Measurements from ENCODE around the gene ACVR1.

Gene ACVR1

DNA sequence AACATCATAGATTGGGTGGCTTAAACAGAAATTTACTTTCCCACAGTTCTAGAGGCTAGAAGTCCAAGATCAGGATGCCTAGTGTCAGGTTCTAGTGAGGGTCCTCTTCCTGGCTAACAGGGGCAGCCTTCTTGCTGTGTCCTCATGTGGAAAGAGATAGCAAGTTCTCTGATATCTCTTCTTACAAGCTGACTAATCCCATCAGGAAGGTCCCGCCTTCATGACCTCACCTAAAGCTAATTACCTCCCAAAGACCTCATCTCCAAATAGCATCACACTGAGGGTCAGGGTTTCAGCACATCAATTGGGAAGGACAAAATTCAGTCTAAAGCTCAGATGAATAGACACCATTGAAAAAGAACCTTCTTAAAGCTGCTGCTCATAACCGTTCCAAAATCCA, 22.9 kb downstream of the ACVR1 start:
- no peak for DNase-seq (ENCODE audit: low read depth)

DNA sequence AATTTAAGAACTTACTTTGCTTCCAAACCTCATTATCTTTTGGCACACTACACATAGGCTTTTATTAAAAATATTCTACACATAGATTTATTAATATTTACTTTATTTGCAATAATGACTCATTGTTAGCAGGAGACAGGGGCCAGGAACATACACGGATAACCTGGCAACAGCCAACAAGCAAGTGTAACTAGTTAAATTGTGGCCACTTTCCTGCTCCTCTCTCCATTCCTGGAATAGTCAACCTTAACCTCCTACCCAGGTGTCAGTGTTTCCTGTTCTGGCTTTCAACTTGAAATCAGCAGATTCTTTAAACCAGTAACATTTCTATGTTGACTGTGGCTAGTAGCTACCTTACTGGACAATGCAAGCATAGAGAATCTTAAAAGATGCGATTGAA, 26.5 kb downstream of the ACVR1 start:
- DNase-seq (ENCODE audit: low read depth) = no peak

DNA sequence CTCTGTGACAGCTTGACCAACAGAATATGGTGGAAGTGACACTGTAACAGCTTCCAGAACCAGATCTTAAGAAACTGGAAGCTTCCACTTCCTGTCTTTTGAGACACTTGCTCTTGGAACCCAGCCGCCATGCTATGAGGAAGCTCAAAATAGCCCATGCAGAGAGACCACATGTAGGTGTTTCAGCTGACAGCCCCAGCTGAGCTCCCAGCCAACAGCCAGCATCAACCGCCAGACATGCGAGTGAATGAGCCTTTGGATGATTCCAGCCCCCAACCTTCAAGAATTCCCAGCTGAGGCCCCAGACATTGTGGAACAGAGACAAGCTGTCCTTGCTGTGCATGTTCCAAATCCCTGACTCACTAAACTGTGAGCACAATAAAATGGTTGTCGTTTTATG, 27.9 kb downstream of the ACVR1 start:
- DNase-seq (ENCODE audit: low read depth) = no peak

DNA sequence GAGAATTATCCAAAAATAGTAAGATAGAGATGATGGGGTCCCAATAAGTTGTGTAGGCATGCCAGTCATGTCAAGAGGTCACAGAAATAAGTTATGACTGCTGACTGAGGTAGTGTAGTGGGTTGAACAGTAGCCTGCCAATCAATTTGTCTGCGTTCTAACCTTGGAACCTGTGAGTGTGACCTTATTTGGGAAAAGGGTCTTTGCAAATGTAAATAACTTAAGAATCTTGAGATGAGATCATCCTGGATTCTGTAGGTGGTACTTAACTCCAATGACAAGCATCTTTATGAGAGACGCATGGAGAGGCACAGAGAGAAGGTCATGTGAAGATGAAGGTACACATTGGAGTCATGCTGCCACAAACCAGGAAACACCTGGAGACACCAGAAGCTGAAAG, 31.0 kb downstream of the ACVR1 start:
- DNase-seq (ENCODE audit: low read depth) = no peak

DNA sequence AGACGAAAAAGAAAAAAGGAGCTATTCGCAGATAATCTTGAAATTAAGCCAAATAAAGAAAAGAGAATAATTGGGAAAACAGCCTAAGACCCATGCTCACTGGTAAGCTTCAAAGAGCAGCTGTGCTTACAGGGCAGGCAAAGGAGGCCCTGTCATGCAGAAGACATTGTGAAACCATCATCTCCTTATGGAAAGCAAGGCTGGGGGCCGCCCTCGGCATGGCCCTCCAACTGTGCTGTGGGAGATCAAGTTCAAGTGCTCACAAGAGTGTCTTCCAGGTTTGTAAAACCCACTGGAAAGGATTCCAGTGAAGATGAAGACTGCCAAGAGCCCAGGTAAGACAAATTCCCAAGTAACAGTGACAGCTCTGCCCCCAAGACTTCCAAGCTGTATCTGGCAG, 32.2 kb downstream of the ACVR1 start:
- no peak for DNase-seq (ENCODE audit: low read depth)

DNA sequence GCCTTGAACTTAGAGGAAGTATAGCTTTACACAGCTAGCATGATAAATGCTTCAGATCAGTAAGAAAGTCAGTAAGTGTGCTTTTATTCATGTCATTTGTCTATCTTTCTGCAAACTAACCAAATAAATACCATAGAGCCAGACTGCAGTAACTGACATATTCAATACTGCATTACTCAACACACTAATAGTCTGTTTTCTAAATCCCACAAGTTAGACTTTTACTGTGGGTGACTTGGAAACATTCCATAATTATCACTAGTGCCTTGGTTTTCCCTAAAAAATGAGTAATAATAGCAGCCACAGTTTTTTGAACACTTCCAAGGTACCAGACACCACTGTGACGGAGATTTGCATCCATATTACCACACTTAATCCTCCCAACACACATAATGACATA, 33.0 kb downstream of the ACVR1 start:
- DNase-seq (ENCODE audit: low read depth) = no peak

DNA sequence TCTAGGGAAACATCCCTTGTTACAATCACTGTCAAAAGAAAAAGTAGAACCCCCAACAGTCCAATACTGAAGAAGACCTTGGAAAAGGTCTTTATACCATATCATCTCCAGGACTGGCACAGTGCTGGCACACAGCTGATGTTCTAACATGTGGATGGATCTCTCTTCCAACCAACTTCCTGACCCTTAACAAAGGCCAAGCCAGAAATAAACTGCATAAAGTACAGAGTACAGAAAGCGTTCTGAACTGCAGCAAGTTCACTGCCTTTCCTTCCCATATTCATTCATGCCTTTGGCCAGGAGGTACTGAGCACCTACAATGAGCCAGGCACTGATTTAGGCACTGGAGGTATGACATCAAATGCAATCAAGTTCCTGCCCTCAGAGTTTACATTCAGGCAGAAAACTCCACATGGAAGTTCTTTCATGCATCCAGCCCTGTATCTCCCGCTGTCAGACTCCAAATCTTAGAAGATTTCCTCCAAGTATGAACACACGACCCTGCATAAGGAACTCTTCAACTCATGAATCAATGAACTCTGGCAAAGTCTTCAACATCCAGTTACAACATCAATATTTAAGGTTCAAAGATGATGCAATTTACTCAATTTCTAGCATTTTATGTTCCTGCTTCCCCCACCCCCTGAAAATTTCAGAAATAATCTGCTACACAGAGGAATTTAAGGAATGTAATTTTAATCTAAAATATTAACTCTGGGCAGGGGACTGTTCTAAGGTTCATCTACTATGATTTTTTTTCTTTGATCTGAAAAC, 33.8 kb downstream of the ACVR1 start:
- no peak for DNase-seq (ENCODE audit: low read depth)

DNA sequence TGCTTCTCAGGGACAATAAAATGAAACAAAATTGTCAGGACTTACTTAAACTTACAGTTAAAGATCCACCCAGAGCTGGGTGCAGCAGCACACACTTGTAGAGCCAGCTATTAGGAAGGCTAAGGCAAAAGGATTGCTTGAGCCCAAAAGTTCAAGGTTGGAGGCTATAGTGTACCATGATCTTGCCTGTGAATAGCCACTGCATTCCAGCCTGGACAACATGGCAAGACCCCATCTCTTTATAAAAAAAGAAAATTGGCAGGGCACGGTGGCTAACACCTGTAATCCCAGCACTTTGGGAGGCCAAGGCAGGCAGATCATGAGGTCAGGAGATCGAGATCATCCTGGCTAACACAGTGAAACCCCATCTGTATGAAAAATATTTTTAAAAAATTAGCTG, 34.6 kb downstream of the ACVR1 start:
- DNase-seq (ENCODE audit: low read depth) = no peak

DNA sequence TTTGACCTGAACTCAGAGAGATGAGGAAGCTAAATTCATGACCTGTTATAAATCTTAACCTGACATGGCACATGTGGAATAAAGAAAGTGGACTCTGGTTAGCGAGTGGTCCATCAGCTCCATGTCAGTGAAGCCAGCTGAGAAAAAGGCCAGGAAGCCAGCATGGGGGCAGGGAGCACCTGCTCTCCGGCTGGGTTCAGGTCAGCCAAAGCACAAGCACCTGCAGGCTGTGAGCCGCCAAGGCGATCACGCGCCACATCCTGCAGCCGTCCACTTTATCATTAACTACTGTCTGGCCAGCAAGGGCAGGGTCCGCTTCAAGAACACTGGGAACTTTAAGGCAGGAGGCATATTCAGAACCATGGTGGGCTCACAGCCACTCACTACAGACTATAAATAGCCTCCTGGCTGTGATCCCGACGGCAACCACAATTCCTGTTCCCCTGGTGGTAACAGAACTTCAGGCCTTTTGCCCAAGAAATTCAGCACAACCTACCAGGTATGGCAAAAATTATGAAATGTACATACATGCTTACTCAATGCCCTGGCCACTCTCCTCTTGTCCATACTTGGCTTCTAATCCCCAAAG, 35.5 kb downstream of the ACVR1 start:
- no peak for DNase-seq (ENCODE audit: low read depth)

DNA sequence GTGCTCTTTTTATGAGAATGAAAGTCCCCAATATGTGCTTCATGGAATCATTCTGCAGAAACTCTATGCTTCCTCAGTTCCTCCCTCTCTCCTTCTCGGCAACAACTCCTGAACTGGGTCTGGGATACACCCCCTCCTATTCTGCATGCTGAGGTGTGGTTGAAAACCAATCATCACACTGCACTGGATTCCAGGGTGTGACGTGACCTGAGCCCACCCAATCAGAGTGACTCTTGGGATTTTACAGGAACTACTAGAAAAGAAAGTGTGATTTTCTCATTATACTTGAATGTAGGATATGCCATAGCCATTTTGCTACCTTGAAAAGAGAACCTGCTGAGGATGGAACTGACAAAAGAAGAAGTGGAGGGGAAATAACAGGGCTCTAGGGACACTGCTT, 36.3 kb downstream of the ACVR1 start:
- DNase-seq (ENCODE audit: low read depth) = no peak

DNA sequence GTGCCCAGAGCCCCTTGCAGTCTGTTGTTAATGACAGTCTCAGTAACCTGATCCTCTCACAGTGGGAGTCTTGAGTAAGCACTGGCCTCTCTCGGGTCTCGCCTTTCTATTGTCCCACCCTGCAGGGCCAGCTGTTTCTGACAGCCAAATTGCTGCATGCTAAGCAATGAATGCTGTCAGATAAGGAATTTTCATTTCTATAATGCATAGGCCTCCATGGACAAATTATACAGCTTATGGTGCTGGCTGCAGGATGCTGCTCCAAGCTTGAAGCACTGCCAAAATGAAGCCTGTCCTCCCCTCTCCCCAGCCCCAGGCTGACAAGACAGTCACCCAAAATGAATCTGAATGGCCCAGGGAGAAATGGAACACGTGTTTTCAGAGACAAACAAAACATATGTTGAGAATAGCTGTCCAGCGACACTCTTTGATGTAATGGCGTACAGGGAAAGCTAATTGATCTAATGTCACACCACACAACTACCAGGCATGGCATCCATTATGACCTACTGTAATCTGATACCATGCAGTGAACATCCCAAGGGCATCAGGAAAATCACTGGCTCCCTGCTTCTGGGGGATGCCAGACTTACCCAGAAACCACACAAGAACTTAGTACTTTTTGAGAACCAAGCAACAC, 36.8 kb downstream of the ACVR1 start:
- DNase-seq (ENCODE audit: low read depth) = no peak

DNA sequence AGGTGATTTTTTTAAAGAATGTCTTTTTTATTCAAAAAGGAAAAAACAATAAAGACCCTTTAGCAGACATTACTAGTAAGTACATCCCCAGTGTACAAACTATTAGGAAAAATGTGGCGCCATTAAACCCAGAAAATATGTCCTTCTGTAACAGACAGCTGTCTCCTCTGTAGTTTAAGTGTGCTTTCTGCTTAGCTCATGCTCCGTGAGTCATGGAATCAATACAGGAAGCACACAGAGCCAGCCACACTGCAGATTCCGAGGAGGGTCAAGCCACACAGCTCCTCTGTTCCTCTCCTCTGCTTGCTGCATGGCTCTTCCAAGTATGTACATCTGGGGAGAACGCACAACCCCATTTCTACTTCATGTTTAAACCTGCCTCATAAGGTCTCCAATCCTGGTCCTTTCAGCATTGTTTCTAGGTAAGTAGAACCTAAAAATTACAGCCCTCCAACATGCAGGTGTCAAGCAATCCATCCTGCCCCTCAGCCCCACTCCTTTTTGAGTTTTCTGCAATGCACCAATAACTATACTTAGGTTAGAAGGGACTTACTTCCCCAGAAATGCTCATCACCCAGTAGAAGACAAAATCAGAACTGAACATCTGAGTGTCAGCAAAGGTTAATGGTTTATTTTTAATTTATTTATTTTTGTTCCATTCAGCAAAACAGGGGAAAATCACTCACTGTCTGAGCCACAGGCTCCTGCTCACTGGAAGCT, 37.5 kb downstream of the ACVR1 start:
- DNase-seq (ENCODE audit: low read depth) = peak; percentile 66

DNA sequence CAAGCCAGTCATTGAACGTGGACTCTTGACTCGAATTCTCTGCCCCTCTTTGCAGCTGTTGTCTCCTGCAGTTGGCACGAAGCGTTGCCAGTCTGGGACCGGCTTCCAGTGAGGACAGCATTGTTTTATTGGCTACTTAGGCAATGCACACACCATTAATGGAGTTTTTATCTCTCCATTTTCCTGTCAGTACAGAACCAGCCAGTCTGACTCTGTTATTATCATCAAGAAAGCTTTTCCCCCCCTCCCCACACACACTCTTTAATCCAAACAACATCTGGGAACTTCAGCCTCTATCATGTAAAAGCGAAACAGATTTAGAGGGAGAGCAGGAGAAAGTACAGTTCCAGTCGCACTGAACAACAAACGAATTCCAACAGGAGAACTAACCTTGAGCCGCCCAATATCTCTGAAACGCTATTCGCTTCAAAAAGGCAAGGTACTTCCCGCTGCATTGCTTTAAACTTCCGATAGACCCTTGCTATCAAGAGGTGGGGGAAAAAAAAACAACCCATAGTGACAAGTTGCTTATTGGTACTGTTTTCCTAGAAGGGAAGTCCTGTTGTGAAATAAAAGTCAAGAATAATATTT, 38.2 kb downstream of the ACVR1 start:
- no peak for DNase-seq (ENCODE audit: low read depth)

DNA sequence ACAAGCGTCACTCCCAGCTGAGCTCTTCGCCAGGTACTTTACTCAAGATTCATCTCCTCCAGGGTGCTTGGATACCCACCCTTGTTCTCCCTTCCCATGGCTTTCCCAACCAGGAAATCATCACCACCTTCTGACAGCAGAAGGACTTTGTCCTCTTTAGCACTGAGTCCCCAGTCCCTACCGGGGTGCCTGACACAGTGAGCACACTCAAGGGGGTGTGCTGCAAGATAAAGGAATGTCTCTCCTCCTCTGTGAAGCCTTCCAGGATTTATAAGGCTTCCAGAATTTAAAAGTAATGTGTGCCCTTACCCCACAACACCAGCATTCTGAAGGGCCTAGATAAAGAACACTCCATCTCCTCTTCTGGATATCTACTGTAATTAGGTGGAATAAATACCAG, 39.6 kb downstream of the ACVR1 start:
- DNase-seq (ENCODE audit: low read depth) = no peak

DNA sequence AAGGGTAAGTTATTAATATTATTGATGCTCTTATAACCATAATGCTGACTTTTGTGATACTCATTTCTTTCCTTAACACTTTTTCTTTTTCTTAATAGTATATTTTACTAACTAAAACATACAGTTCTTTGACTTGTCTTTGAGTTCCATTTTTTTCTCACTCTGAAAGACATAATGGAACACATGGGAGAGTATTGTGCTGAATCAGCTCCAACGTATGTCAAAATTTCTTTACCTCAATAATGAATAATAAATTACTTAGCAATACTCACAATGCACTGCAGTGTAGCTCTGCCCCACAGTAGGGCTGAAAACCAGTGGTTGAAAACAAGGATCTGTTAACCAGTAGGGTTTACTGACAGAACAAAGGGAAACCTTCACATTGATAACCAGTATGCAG, 40.7 kb downstream of the ACVR1 start:
- no peak for DNase-seq (ENCODE audit: low read depth)

DNA sequence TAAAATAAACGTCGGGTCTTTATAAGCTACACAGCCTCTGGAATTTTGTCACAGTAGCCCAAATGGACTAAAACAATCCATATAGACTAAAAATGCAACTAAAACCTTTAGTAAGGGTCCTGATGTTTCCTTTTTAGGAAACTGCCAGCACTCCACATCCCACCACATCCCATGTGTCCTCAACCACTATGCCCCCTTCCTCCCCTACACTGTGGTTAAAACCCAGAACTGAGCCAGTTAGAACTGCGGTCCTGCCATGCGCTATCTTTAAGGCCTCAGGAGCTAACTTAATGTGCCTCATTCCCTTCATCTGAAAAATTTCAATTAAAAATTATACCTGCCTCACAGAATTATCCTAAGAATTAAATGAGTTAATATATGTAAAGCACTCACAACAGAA, 41.1 kb downstream of the ACVR1 start:
- no peak for DNase-seq (ENCODE audit: low read depth)

DNA sequence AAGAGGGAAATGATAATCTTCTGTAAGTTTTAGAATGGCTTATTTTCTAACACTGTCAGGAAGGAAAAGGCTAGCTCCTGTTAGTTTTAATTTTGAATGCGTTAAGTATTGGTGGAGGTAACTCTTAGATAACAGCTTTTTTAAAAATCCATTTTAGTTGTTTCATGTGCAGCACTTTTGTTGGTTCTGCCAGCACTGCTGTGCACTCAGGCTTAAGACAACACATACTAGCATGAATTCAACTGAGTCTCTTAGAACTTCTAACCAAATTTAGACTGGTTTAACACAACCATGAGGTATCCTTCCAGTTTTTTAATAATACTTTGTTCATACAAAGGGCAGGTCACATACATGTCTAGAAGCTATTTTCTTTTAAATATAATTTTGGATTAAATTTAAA, 42.4 kb downstream of the ACVR1 start:
- no peak for DNase-seq (ENCODE audit: low read depth)

DNA sequence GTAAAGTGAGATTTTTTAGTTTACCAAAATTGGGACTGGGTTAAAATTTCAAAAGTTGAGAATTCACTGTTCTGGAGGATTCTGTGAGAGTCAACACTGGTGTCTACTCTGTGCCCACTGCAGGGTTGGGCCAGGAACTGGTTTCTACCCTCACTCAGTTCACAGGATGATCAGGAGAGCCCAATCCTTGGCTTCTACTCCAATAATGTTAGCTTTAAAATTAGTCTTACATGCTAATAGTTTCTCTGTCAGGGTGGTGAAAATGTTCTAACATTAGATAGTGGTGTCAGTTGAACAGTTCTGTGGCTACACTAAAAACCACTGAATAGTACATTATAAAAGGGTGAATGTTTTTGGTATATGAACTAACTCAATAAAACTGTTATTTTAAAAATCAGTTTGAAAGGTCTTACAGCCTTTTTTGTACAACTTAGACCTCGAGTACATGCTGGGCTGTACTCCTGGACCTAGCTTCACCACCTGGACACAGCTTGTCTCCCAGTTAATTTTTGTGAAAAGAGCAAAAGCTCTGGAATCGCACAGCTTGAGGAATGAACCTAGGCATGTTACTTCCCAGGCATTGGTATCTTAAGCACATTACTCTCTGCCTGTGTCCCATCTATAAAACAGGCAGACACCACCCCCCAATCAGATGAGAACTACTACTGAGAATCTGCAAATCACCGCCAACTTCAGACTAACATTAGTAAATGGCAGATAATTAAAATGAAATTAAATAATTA, 44.4 kb downstream of the ACVR1 start:
- DNase-seq (ENCODE audit: low read depth) = no peak

DNA sequence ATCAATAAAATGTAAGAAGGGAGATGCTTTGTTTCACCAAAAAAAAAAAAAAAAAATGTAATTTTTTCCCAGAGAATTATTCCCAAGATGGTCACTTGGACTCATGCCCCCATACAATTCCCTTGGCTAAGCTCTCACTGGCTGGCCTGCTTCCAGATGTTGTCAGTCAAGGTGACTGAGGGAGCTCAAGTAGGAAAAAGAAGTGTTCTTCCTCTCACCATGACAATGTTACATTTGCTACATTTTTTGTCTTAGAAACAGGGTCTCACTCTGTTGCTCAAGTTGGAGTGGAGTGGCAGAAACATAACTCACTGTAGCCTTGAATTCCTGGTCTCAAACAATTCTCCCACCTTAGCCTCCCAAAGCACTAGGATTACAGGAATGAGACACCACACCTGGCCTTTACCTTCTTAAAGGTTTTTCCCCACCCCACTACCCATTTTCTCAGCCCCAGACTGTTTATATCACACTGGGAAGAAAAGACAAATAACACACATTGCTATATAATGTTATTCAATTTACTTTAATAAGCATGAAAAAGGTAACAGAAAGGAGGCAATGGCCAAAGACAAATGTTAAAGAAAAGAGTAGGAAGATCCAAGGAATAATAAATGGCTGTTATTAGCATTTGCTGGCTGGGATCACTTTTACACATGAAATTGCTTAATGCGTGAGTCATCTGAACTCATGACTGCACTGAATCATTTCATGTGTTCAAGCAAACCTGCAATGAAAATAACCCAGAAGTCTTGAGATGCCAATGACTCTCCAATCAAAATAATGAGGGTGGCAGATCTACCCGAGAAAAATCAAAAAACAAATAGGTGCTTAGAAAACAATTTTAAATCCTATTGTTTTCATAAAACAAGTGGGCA, 45.2 kb downstream of the ACVR1 start:
- peak; percentile 86 for DNase-seq (ENCODE audit: low read depth)

DNA sequence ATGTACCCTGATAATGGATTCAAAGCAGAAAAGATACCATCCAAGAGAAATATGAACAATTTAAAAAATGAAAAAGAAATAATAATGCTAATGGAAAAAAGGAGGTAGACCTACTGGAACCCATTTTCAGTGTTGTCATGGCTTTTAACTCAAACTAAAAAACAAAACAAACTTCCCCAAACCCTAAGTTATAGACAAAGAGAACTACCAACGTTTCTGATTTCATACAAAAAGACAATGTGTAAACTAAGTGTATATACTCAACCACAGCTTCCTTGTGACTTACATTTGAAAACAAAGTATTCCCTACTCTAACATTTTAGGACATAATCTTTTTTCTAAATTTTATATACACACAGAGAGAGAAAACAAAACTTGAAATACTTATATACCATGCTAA, 45.9 kb downstream of the ACVR1 start:
- DNase-seq (ENCODE audit: low read depth) = no peak

DNA sequence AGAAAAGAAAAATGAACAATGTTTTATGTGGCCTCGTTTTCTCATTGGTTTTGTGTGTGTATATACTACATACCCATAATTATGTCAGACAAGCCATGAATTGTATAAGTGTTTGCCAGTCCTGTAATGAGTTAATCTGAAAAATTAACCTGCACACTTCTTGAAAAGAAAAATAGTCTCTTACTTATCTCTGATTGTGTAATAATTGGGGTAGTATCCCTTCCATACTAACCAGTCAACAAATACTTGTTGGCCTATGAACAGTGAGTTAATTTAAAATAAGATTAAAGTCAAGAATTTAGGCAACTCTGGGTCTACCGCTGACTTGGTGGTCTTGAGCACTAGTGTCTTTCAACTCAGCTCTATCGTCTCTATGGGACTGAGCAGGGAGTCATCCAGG, 48.8 kb downstream of the ACVR1 start:
- no peak for DNase-seq (ENCODE audit: low read depth)
